Measurements from ENCODE around the gene AHSA1. TPM values are rescaled to one million over a fixed set of nuclear protein-coding genes. Genes with fewer than 3 reads are reported as not detected.
A peak's percentile ranks its signal among the peaks of the same experiment; 100 is the strongest.
"Not testable (repeated sequence)": the region's sequence is repeated elsewhere in the genome, so short reads cannot be mapped to it uniquely, and the experiment has no call there.

Gene AHSA1
- total RNA-seq = 60.4 and 67.0 TPM in 2 replicates

DNA sequence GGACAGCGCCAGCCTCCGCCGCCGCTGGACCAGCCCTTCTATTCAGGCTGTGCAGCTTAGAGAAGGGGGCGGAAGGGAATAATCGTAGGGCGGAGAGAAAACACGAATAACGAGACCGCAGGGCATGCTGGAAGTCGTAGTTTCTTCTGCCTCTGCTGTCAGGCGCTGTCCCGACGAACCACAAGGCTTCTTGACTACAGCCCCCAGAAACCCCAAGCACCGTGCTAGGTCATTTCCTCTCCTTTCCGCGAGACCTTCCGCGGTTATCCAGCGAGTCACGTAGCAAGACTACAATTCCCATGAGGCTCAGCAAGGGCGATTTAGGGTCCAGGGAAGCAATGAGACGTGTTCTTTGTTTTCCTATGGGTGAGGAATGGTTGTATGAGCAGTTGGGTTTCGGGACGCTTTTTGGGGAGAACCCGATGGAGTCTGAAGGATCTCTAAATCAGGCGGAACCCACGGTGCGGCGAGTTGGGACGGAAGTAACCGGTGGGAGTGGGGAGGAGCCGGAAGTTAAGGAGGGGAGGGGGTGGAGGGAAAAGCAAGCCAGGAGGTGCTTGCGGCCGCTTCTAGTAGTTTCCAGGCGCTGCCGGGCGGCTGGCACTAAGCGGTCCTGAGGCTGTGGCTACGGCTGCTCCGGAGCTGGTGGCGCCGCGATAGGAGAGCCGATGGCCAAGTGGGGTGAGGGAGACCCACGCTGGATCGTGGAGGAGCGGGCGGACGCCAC is at the start of gene AHSA1, which contains the start of gene VIPAS39:
TSS of gene AHSA1 (plus strand) at position 572 of the 727 bp plus-strand sequence. CDS start at position 669, 97 bp downstream.
TSS of gene VIPAS39 (minus strand) at position 80 of the 727 bp plus-strand sequence. CDS start 3,499 bp downstream, outside the sequence.
- TF ChIP-seq, protein P1, sequence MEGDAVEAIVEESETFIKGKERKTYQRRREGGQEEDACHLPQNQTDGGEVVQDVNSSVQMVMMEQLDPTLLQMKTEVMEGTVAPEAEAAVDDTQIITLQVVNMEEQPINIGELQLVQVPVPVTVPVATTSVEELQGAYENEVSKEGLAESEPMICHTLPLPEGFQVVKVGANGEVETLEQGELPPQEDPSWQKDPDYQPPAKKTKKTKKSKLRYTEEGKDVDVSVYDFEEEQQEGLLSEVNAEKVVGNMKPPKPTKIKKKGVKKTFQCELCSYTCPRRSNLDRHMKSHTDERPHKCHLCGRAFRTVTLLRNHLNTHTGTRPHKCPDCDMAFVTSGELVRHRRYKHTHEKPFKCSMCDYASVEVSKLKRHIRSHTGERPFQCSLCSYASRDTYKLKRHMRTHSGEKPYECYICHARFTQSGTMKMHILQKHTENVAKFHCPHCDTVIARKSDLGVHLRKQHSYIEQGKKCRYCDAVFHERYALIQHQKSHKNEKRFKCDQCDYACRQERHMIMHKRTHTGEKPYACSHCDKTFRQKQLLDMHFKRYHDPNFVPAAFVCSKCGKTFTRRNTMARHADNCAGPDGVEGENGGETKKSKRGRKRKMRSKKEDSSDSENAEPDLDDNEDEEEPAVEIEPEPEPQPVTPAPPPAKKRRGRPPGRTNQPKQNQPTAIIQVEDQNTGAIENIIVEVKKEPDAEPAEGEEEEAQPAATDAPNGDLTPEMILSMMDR (IDR thresholded peaks at IDR 0.05; ENCODE audit: extremely low read depth, low read depth, low read length) = no peak
- peaks cover 26% of the 10 kb centered on the region for H4K20me1 ChIP-seq (ENCODE audit: insufficient read depth, low read length)
- peak within 1 kb of the TSS; percentile 97 for H3K4me2 ChIP-seq (ENCODE audit: insufficient read depth, low read length)
- H2AFZ ChIP-seq (ENCODE audit: low read length) = peak within 1 kb of the TSS; percentile 94
- DNase-seq (ENCODE audit: insufficient read length, low spot score, missing footprints) = peak; percentile 94
- H3K36me3 ChIP-seq (ENCODE audit: insufficient read depth, low read length) = peaks cover 34% of the 10 kb centered on the region
- H3K9me3 ChIP-seq (ENCODE audit: low read depth, low read length) = no peaks in the 10 kb centered on the region
- no peaks in the 10 kb centered on the region for H3K27me3 ChIP-seq (ENCODE audit: insufficient read depth, low read length)
- peak within 1 kb of the TSS; percentile 82 for H3K27ac ChIP-seq (ENCODE audit: low read depth, low read length)
- H3K4me1 ChIP-seq (ENCODE audit: insufficient read depth, low read length) = peaks cover 20% of the 10 kb centered on the region
- peaks cover 65% of the 10 kb centered on the region for H3K79me2 ChIP-seq (ENCODE audit: insufficient read depth, low read length)
- H3K4me3 ChIP-seq (ENCODE audit: insufficient read depth, low read length) = peak within 1 kb of the TSS; percentile 85

DNA sequence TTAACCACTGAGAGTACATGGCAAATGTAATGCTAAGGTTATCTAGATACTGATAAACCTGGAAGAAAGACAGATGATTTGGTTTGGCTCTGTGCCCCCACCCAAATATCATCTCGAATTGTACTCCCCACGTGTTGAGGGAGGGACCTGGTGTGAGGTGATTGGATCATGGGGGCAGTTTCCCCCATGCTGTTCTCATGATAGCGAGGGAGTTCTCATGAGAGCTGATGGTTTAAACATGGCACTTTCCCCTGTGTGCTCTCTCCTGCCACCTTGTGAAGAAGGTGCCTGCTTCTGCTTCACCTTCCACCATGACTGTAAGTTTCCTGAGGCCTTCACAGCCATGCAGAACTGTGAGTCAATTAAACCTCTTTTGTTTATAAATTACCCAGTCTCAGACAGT is 48.8 kb upstream of the AHSA1 start:
- no peak for DNase-seq (ENCODE audit: insufficient read length, low spot score, missing footprints)
- no peaks in the 10 kb centered on the region for H3K79me2 ChIP-seq (ENCODE audit: insufficient read depth, low read length)

GRCh38 chr14:77415403-77416030 is 42.4 kb upstream of the AHSA1 start:
- H3K79me2 ChIP-seq (ENCODE audit: insufficient read depth, low read length); H4K20me1 ChIP-seq (ENCODE audit: insufficient read depth, low read length); H3K27ac ChIP-seq (ENCODE audit: low read depth, low read length); H2AFZ ChIP-seq (ENCODE audit: low read length); H3K27me3 ChIP-seq (ENCODE audit: insufficient read depth, low read length); H3K9me3 ChIP-seq (ENCODE audit: low read depth, low read length); H3K4me1 ChIP-seq (ENCODE audit: insufficient read depth, low read length); DNase-seq (ENCODE audit: insufficient read length, low spot score, missing footprints); H3K4me3 ChIP-seq (ENCODE audit: insufficient read depth, low read length); H3K36me3 ChIP-seq (ENCODE audit: insufficient read depth, low read length); H3K4me2 ChIP-seq (ENCODE audit: insufficient read depth, low read length): not testable (repeated sequence)

More for the DNA sequence above, 48.8 kb upstream of the AHSA1 start:
- Histone ChIP-seq H3K9me3 (ENCODE audit: low read depth, low read length) (no peaks in the 10 kb centered on the region), H3K4me3 (ENCODE audit: insufficient read depth, low read length) (no peak overlapping the region), H3K4me2 (ENCODE audit: insufficient read depth, low read length) (no peak overlapping the region), H3K27ac (ENCODE audit: low read depth, low read length) (no peak overlapping the region), H4K20me1 (ENCODE audit: insufficient read depth, low read length) (no peaks in the 10 kb centered on the region), H3K36me3 (ENCODE audit: insufficient read depth, low read length) (no peaks in the 10 kb centered on the region), H2AFZ (ENCODE audit: low read length) (no peak overlapping the region), H3K4me1 (ENCODE audit: insufficient read depth, low read length) (no peaks in the 10 kb centered on the region), H3K27me3 (ENCODE audit: insufficient read depth, low read length) (no peaks in the 10 kb centered on the region)
- TF ChIP-seq, protein P1 (IDR thresholded peaks at IDR 0.05; ENCODE audit: extremely low read depth, low read depth, low read length) = peak; percentile 19

DNA sequence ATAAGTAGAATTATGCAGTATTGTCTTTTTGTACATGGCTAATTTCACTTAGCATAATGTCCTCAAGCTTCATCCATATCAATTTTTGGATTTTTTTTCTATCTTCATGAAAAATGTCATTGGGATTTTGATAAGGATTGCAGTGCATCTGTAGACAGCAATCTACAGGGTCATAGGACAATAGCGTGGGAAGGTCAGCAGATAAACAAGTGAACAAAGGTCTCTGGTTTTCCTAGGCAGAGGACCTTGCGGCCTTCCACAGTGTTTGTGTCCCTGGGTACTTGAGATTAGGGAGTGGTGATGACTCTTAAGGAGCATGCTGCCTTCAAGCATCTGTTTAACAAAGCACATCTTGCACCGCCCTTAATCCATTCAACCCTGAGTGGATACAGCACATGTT is 41.8 kb upstream of the AHSA1 start:
- H3K4me2 ChIP-seq (ENCODE audit: insufficient read depth, low read length); DNase-seq (ENCODE audit: insufficient read length, low spot score, missing footprints); H3K4me1 ChIP-seq (ENCODE audit: insufficient read depth, low read length); H2AFZ ChIP-seq (ENCODE audit: low read length); H3K27me3 ChIP-seq (ENCODE audit: insufficient read depth, low read length); H4K20me1 ChIP-seq (ENCODE audit: insufficient read depth, low read length); H3K27ac ChIP-seq (ENCODE audit: low read depth, low read length); H3K4me3 ChIP-seq (ENCODE audit: insufficient read depth, low read length); H3K9me3 ChIP-seq (ENCODE audit: low read depth, low read length); H3K79me2 ChIP-seq (ENCODE audit: insufficient read depth, low read length); H3K36me3 ChIP-seq (ENCODE audit: insufficient read depth, low read length): not testable (repeated sequence)

DNA sequence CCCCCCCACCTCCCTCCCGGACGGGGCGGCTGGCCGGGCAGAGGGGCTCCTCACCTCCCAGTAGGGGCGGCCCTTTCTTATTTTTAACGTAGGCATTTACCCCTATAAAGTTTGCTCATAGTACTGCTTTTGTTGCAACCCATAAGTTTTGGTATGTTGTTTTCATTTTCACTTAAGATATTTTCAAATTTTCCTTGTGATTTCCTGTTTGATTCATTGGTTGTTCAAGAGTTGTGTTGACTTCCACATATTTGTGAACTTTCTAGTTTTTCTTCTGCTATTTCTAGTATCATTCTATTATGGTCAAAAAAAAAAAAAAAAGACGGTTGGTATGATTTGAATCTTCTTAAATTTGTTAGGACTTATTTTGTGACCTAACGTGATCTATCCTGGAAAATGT is 41.1 kb upstream of the AHSA1 start:
- no peak overlapping the region for H2AFZ ChIP-seq (ENCODE audit: low read length)

More for the DNA sequence above, 41.1 kb upstream of the AHSA1 start:
- H4K20me1 ChIP-seq (ENCODE audit: insufficient read depth, low read length) = no peaks in the 10 kb centered on the region
- H3K27me3 ChIP-seq (ENCODE audit: insufficient read depth, low read length) = no peaks in the 10 kb centered on the region
- H3K4me1 ChIP-seq (ENCODE audit: insufficient read depth, low read length) = no peaks in the 10 kb centered on the region
- H3K4me3 ChIP-seq (ENCODE audit: insufficient read depth, low read length) = no peak overlapping the region
- TF ChIP-seq, protein P1 (IDR thresholded peaks at IDR 0.05; ENCODE audit: extremely low read depth, low read depth, low read length) = no peak
- H3K27ac ChIP-seq (ENCODE audit: low read depth, low read length) = no peak overlapping the region
- H3K36me3 ChIP-seq (ENCODE audit: insufficient read depth, low read length) = no peaks in the 10 kb centered on the region
- H3K79me2 ChIP-seq (ENCODE audit: insufficient read depth, low read length) = no peaks in the 10 kb centered on the region
- H3K9me3 ChIP-seq (ENCODE audit: low read depth, low read length) = no peaks in the 10 kb centered on the region
- H3K4me2 ChIP-seq (ENCODE audit: insufficient read depth, low read length) = no peak overlapping the region
- DNase-seq (ENCODE audit: insufficient read length, low spot score, missing footprints) = no peak

All from osteoblast (primary cell).